Neural cell (in vitro differentiated cells): Measurements from ENCODE around the gene EFNA4. TPM values are rescaled to one million over a fixed set of nuclear protein-coding genes. Genes with fewer than 3 reads are reported as not detected.

ENCODE experiments used
- H2AFZ ChIP-seq: fragments of 200-600, 300-800 bp; sonication (generic), shearing (Covaris generic); 2 replicates; pipeline ENCODE4 v1.6.0; 2014; ENCODE audit warnings: low read depth, mild to moderate bottlenecking, antibody characterized with exemption, low read length, moderate library complexity
- H3F3A ChIP-seq: fragments of 200-600 bp; shearing (Covaris generic); 2 replicates; pipeline ENCODE4 v1.6.1; 2016; ENCODE audit warnings: mild to moderate bottlenecking, moderate library complexity, mixed read lengths, antibody characterized with exemption, low read length; ENCODE audit not compliant: insufficient read depth, poor library complexity, severe bottlenecking
- H3K27ac ChIP-seq: fragments of 200-600, 300-800 bp; sonication (generic), shearing (Covaris generic); 2 replicates; pipeline ENCODE4 v1.5.1; 2014; ENCODE audit warnings: mild to moderate bottlenecking, low read length, moderate library complexity
- H3K27me3 ChIP-seq: fragments of 300-800, 200-600 bp; sonication (generic), shearing (Covaris generic); 2 replicates; pipeline ENCODE4 v1.6.0; 2014; ENCODE audit warnings: mild to moderate bottlenecking, low read depth, low read length, moderate library complexity; ENCODE audit not compliant: insufficient read depth
- H3K36me3 ChIP-seq: fragments of 300-800, 200-600 bp; sonication (generic), shearing (Covaris generic); 2 replicates; pipeline ENCODE4 v1.5.1; 2014; ENCODE audit warnings: mild to moderate bottlenecking, antibody characterized with exemption, low read length, moderate library complexity; ENCODE audit not compliant: insufficient read depth
- H3K4me2 ChIP-seq: fragments of 300-800, 200-600 bp; sonication (generic), shearing (Covaris generic); 2 replicates; pipeline ENCODE4 v1.6.0; 2014; ENCODE audit warnings: mild to moderate bottlenecking, low read length
- H3K4me3 ChIP-seq: fragments of 300-800, 200-600 bp; sonication (generic), shearing (Covaris generic); 2 replicates; pipeline ENCODE4 v1.5.1; 2014; ENCODE audit warnings: mild to moderate bottlenecking, low read length, moderate library complexity
- H3K79me2 ChIP-seq: fragments of 200-600 bp; shearing (Covaris generic); replicated peaks from 2 replicates; pipeline ENCODE4 v1.6.0; 2014; ENCODE audit warnings: mild to moderate bottlenecking, low read length, moderate library complexity; ENCODE audit not compliant: insufficient read depth
- H3K9ac ChIP-seq: fragments of 300-800, 200-600 bp; sonication (generic), shearing (Covaris generic); 2 replicates; pipeline ENCODE4 v1.6.1; 2016; ENCODE audit warnings: mild to moderate bottlenecking, low read length, mixed read lengths
- H3K9me2 ChIP-seq: fragments of 200-600 bp; shearing (Covaris generic); 2 replicates; pipeline ENCODE4 v1.6.1; 2016; ENCODE audit warnings: mild to moderate bottlenecking, low read length, mixed read lengths; ENCODE audit not compliant: insufficient read depth
- H3K9me3 ChIP-seq: fragments of 200-600, 300-800 bp; sonication (generic), shearing (Covaris generic); 2 replicates; pipeline ENCODE4 v1.6.1; 2016; ENCODE audit warnings: mild to moderate bottlenecking, mixed run types, low read length, moderate library complexity, mixed read lengths
- H4K20me1 ChIP-seq: fragments of 200-600 bp; shearing (Covaris generic); 2 replicates; pipeline ENCODE4 v1.6.1; 2016; ENCODE audit warnings: mild to moderate bottlenecking, mixed run types; ENCODE audit not compliant: insufficient read depth
- CTCF ChIP-seq: fragments of 450-650 bp; IDR thresholded peaks from 2 replicates; pipeline ENCODE4 v1.5.1; 2014; ENCODE audit warnings: antibody characterized with exemption, mild to moderate bottlenecking, moderate library complexity; ENCODE audit not compliant: poor library complexity, severe bottlenecking
- EP300 ChIP-seq: fragments of 450-650 bp; conservative IDR thresholded peaks from 2 replicates; pipeline ENCODE4 v1.6.1; 2014; ENCODE audit warnings: antibody characterized with exemption, mild to moderate bottlenecking, moderate library complexity; ENCODE audit not compliant: poor library complexity, severe bottlenecking
- EZH2 ChIP-seq: fragments of 200-600, 300-800 bp; shearing (Covaris generic), sonication (generic); IDR thresholded peaks from 2 replicates; pipeline ENCODE4 v1.6.1; 2014; ENCODE audit warnings: antibody characterized with exemption, low read length, borderline replicate concordance, mild to moderate bottlenecking; ENCODE audit not compliant: insufficient read depth, poor library complexity, severe bottlenecking
- MXI1 ChIP-seq: fragments of 450-650 bp; conservative IDR thresholded peaks from 2 replicates; pipeline ENCODE4 v1.6.1; 2014; ENCODE audit warnings: antibody characterized with exemption, mild to moderate bottlenecking; ENCODE audit not compliant: poor library complexity, severe bottlenecking
- POLR2AphosphoS5 ChIP-seq: IDR thresholded peaks from 2 replicates; pipeline ENCODE4 v1.6.1; 2012
- RAD21 ChIP-seq: fragments of 450-650 bp; conservative IDR thresholded peaks from 2 replicates; pipeline ENCODE4 v1.6.1; 2014; ENCODE audit warnings: antibody characterized with exemption, mild to moderate bottlenecking, moderate library complexity
- REST ChIP-seq: IDR thresholded peaks from 2 replicates; pipeline ENCODE4 v1.6.1; 2012; ENCODE audit warnings: borderline replicate concordance
- SMC3 ChIP-seq: fragments of 450-650 bp; conservative IDR thresholded peaks from 2 replicates; pipeline ENCODE4 v1.6.1; 2014; ENCODE audit warnings: antibody characterized with exemption, mild to moderate bottlenecking, moderate library complexity; ENCODE audit not compliant: poor library complexity
- TAF1 ChIP-seq: IDR thresholded peaks from 2 replicates; pipeline ENCODE4 v1.6.1; 2012; ENCODE audit warnings: low read depth
- polyA plus RNA-seq: library from polyadenylated mRNA; depleted of rRNA; stranded (reverse); fragments of >200 nt; gene quantifications from 2 replicates; pipeline ENCODE4 v1.2.3, GENCODE V29; 2014

The EFNA4 gene
- polyA plus RNA-seq, 1 donor from 2014 or later: 1.2 TPM

GRCh38 chr1:155050560-155051341 lies 12.8 kb upstream of the EFNA4 start, which contains the start of gene ADAM15:
Gene ADAM15, plus strand, starts transcription at chr1:155051316. Its CDS starts 71 bp downstream, at chr1:155051387.
- peak within 1 kb of the TSS; percentile 67 for H3K27ac ChIP-seq

More at GRCh38 chr1:155050560-155051341, 12.8 kb upstream of the EFNA4 start, which contains the start of gene ADAM15:
- Histone ChIP-seq H3K9me2 (no peaks in the 10 kb centered on the region), H3F3A (no peaks in the 10 kb centered on the region), H3K27me3 (no peaks in the 10 kb centered on the region), H3K36me3 (no peaks in the 10 kb centered on the region), H2AFZ (peak within 1 kb of the TSS; percentile 60), H3K4me2 (peak within 1 kb of the TSS; percentile 95), H3K9me3 (no peaks in the 10 kb centered on the region), H3K9ac (peak within 1 kb of the TSS; percentile 74), H3K4me3 (peak within 1 kb of the TSS; percentile 73), H4K20me1 (no peaks in the 10 kb centered on the region), H3K79me2 (no peaks in the 10 kb centered on the region)
- peak; percentile 67 for TF ChIP-seq RAD21
- TF ChIP-seq REST: no peak
- no peak for TF ChIP-seq TAF1
- TF ChIP-seq CTCF: peak; percentile 98
- TF ChIP-seq EP300: peak; percentile 23
- peak; percentile 85 for TF ChIP-seq SMC3
- TF ChIP-seq POLR2AphosphoS5: peak; percentile 62
- TF ChIP-seq EZH2: no peak
- peak; percentile 87 for TF ChIP-seq MXI1
